ENCODE data around the gene ARHGAP26. TPM values are rescaled to one million over a fixed set of nuclear protein-coding genes. Genes with fewer than 3 reads are reported as not detected.
A peak's percentile ranks its signal among the peaks of the same experiment; 100 is the strongest.

The ARHGAP26 gene
- total RNA-seq, 1 donor, result 1.7 TPM

GRCh38 chr5:143254819-143255218, 484.6 kb downstream of the ARHGAP26 start:
- no peak for DNase-seq (ENCODE audit: low read depth)
- TF ChIP-seq CTCF (IDR thresholded peaks at IDR 0.05; ENCODE audit: insufficient read depth, low read depth, low read length), result no peak

GRCh38 chr5:143258559-143259253, 488.5 kb downstream of the ARHGAP26 start:
- no peak for TF ChIP-seq CTCF (IDR thresholded peaks at IDR 0.05; ENCODE audit: insufficient read depth, low read depth, low read length)
- peak; percentile 45 for DNase-seq (ENCODE audit: low read depth)
- no peak overlapping the region for H3K4me3 ChIP-seq (ENCODE audit: low read depth, low read length)

More at GRCh38 chr5:143254819-143255218, 484.6 kb downstream of the ARHGAP26 start:
- no peak overlapping the region for H3K4me3 ChIP-seq (ENCODE audit: low read depth, low read length)

GRCh38 chr5:143259254-143259605, 489.1 kb downstream of the ARHGAP26 start:
- no peak for DNase-seq (ENCODE audit: low read depth)
- no peak for TF ChIP-seq CTCF (IDR thresholded peaks at IDR 0.05; ENCODE audit: insufficient read depth, low read depth, low read length)
- no peak overlapping the region for H3K4me3 ChIP-seq (ENCODE audit: low read depth, low read length)

GRCh38 chr5:143261748-143262392, 491.7 kb downstream of the ARHGAP26 start:
- H3K4me3 ChIP-seq (ENCODE audit: low read depth, low read length), result no peak overlapping the region
- peak; percentile 80 for DNase-seq (ENCODE audit: low read depth)
- no peak for TF ChIP-seq CTCF (IDR thresholded peaks at IDR 0.05; ENCODE audit: insufficient read depth, low read depth, low read length)

- no peak overlapping the region for H3K4me3 ChIP-seq (ENCODE audit: low read depth, low read length)
- DNase-seq (ENCODE audit: low read depth), result peak; percentile 87
- TF ChIP-seq CTCF (IDR thresholded peaks at IDR 0.05; ENCODE audit: insufficient read depth, low read depth, low read length), result no peak
Observed at GRCh38 chr5:143262393-143263174, 492.4 kb downstream of the ARHGAP26 start.

- peak; percentile 27 for DNase-seq (ENCODE audit: low read depth)
- no peak overlapping the region for H3K4me3 ChIP-seq (ENCODE audit: low read depth, low read length)
- no peak for TF ChIP-seq CTCF (IDR thresholded peaks at IDR 0.05; ENCODE audit: insufficient read depth, low read depth, low read length)
Observed at GRCh38 chr5:143263272-143263810, 493.2 kb downstream of the ARHGAP26 start.
